ENCODE measurements around the gene OR6C4.
"Not testable (repeated sequence)": the region's sequence is repeated elsewhere in the genome, so short reads cannot be mapped to it uniquely, and the experiment has no call there.

Gene OR6C4

GRCh38 chr12:55549302-55549701, at the start of gene OR6C4:
TSS of gene OR6C4 (plus strand) at chr12:55549602. CDS start at chr12:55551227, 1,625 bp downstream.
- H3K27me3 ChIP-seq (ENCODE audit: control insufficient read depth, insufficient read depth, low read length): no peaks in the 10 kb centered on the region
- no peaks in the 10 kb centered on the region for H3K36me3 ChIP-seq (ENCODE audit: control insufficient read depth, insufficient read depth, low read length)
- H3K4me2 ChIP-seq (ENCODE audit: low read length): no peak within 1 kb of the TSS
- no peak within 1 kb of the TSS for H3K27ac ChIP-seq
- peaks cover 4% of the 10 kb centered on the region for H3K4me1 ChIP-seq
- no peaks in the 10 kb centered on the region for H3K9me3 ChIP-seq (ENCODE audit: control insufficient read depth, low read length)
- H3K9ac ChIP-seq: no peak within 1 kb of the TSS
- H3K79me2 ChIP-seq: no peaks in the 10 kb centered on the region
- no peak within 1 kb of the TSS for H2AFZ ChIP-seq
- H3K4me3 ChIP-seq (ENCODE audit: low read depth, low read length): no peak within 1 kb of the TSS
- no peak for TF ChIP-seq CTCF (IDR thresholded peaks at IDR 0.05)

- no peaks in the 10 kb centered on the region for H3K4me1 ChIP-seq
- H3K36me3 ChIP-seq (ENCODE audit: control insufficient read depth, insufficient read depth, low read length): no peaks in the 10 kb centered on the region
- no peaks in the 10 kb centered on the region for H3K27me3 ChIP-seq (ENCODE audit: control insufficient read depth, insufficient read depth, low read length)
- H3K27ac ChIP-seq: no peak overlapping the region
- no peak for TF ChIP-seq CTCF (IDR thresholded peaks at IDR 0.05)
- H3K9me3 ChIP-seq (ENCODE audit: control insufficient read depth, low read length): no peaks in the 10 kb centered on the region
- no peak overlapping the region for H3K9ac ChIP-seq
- H3K4me2 ChIP-seq (ENCODE audit: low read length): no peak overlapping the region
- H3K4me3 ChIP-seq (ENCODE audit: low read depth, low read length): no peak overlapping the region
- H2AFZ ChIP-seq: no peak overlapping the region
- H3K79me2 ChIP-seq: no peaks in the 10 kb centered on the region
Measured at GRCh38 chr12:55499810-55500252, 49.6 kb upstream of the OR6C4 start.

- Histone ChIP-seq H3K36me3 (ENCODE audit: control insufficient read depth, insufficient read depth, low read length) (no peaks in the 10 kb centered on the region), H3K4me3 (ENCODE audit: low read depth, low read length) (no peak overlapping the region), H3K9ac (no peak overlapping the region), H3K79me2 (no peaks in the 10 kb centered on the region), H3K9me3 (ENCODE audit: control insufficient read depth, low read length) (no peaks in the 10 kb centered on the region), H3K27me3 (ENCODE audit: control insufficient read depth, insufficient read depth, low read length) (no peaks in the 10 kb centered on the region), H3K27ac (no peak overlapping the region), H3K4me1 (no peaks in the 10 kb centered on the region), H3K4me2 (ENCODE audit: low read length) (no peak overlapping the region), H2AFZ (no peak overlapping the region)
- TF ChIP-seq CTCF (IDR thresholded peaks at IDR 0.05): no peak
Measured at GRCh38 chr12:55501601-55502000, 47.8 kb upstream of the OR6C4 start.

GRCh38 chr12:55515696-55516095, 33.7 kb upstream of the OR6C4 start:
- Histone ChIP-seq H3K4me3 (ENCODE audit: low read depth, low read length) (no peak overlapping the region), H3K36me3 (ENCODE audit: control insufficient read depth, insufficient read depth, low read length) (no peaks in the 10 kb centered on the region), H2AFZ (no peak overlapping the region), H3K79me2 (no peaks in the 10 kb centered on the region), H3K9me3 (ENCODE audit: control insufficient read depth, low read length) (no peaks in the 10 kb centered on the region), H3K27me3 (ENCODE audit: control insufficient read depth, insufficient read depth, low read length) (no peaks in the 10 kb centered on the region), H3K27ac (no peak overlapping the region), H3K4me1 (no peaks in the 10 kb centered on the region), H3K9ac (no peak overlapping the region), H3K4me2 (ENCODE audit: low read length) (no peak overlapping the region)
- no peak for TF ChIP-seq CTCF (IDR thresholded peaks at IDR 0.05)

- Histone ChIP-seq H3K4me2 (ENCODE audit: low read length) (no peak overlapping the region), H3K27ac (no peak overlapping the region), H3K27me3 (ENCODE audit: control insufficient read depth, insufficient read depth, low read length) (no peaks in the 10 kb centered on the region), H3K9me3 (ENCODE audit: control insufficient read depth, low read length) (no peaks in the 10 kb centered on the region), H3K36me3 (ENCODE audit: control insufficient read depth, insufficient read depth, low read length) (no peaks in the 10 kb centered on the region), H3K79me2 (no peaks in the 10 kb centered on the region), H3K9ac (no peak overlapping the region), H3K4me1 (no peaks in the 10 kb centered on the region), H2AFZ (no peak overlapping the region), H3K4me3 (ENCODE audit: low read depth, low read length) (no peak overlapping the region)
- no peak for TF ChIP-seq CTCF (IDR thresholded peaks at IDR 0.05)
Measured at GRCh38 chr12:55516391-55516790, 33.0 kb upstream of the OR6C4 start.

GRCh38 chr12:55548235-55548634, 1.2 kb upstream of the OR6C4 start:
- H3K36me3 ChIP-seq (ENCODE audit: control insufficient read depth, insufficient read depth, low read length): not testable (repeated sequence)

More at GRCh38 chr12:55548235-55548634, 1.2 kb upstream of the OR6C4 start:
- H3K9me3 ChIP-seq (ENCODE audit: control insufficient read depth, low read length); H3K9ac ChIP-seq; H3K79me2 ChIP-seq; H3K4me1 ChIP-seq; H3K27ac ChIP-seq; H3K27me3 ChIP-seq (ENCODE audit: control insufficient read depth, insufficient read depth, low read length); H3K4me2 ChIP-seq (ENCODE audit: low read length); H2AFZ ChIP-seq; H3K4me3 ChIP-seq (ENCODE audit: low read depth, low read length): not testable (repeated sequence)
